Hepatocyte (in vitro differentiated cells): ENCODE results near the gene SPACA7. TPM values are rescaled to one million over a fixed set of nuclear protein-coding genes. Genes with fewer than 3 reads are reported as not detected.

Experiments used
- DNase-seq: peaks from one replicate; pipeline ENCODE4 v3.0.0-alpha.2; 2016; ENCODE audit warnings: low spot score
- H2AFZ ChIP-seq: fragments of 200-600 bp; sonication (generic); 2 replicates; pipeline ENCODE4 v1.6.0; 2016; ENCODE audit warnings: antibody characterized with exemption, mild to moderate bottlenecking
- H3K27ac ChIP-seq: fragments of 200-600 bp; sonication (generic); 2 replicates; pipeline ENCODE4 v1.5.1; 2016; ENCODE audit warnings: mild to moderate bottlenecking
- H3K27me3 ChIP-seq: fragments of 200-600 bp; sonication (generic); 2 replicates; pipeline ENCODE4 v1.6.1; 2016
- H3K36me3 ChIP-seq: fragments of 200-600 bp; sonication (generic); replicated peaks from 2 replicates; pipeline ENCODE4 v1.5.1; 2016; ENCODE audit warnings: low read depth; ENCODE audit not compliant: insufficient read depth
- H3K4me1 ChIP-seq: fragments of 200-600 bp; sonication (generic); 2 replicates; pipeline ENCODE4 v1.5.1; 2016; ENCODE audit warnings: mild to moderate bottlenecking, moderate library complexity; ENCODE audit not compliant: insufficient read depth
- H3K4me2 ChIP-seq: fragments of 200-600 bp; sonication (generic); 2 replicates; pipeline ENCODE4 v1.6.0; 2016
- H3K4me3 ChIP-seq: fragments of 200-600 bp; sonication (generic); 2 replicates; pipeline ENCODE4 v1.5.1; 2016; ENCODE audit warnings: mild to moderate bottlenecking
- H3K79me2 ChIP-seq: fragments of 200-600 bp; sonication (generic); 2 replicates; pipeline ENCODE4 v1.6.0; 2017; ENCODE audit warnings: mild to moderate bottlenecking
- H3K9me2 ChIP-seq: fragments of 200-600 bp; sonication (generic); replicated peaks from 2 replicates; pipeline ENCODE4 v1.6.0; 2017; ENCODE audit warnings: mild to moderate bottlenecking; ENCODE audit not compliant: insufficient read depth
- H3K9me3 ChIP-seq: fragments of 200-600 bp; sonication (generic); 2 replicates; pipeline ENCODE4 v1.5.1; 2016; ENCODE audit warnings: low read depth, mild to moderate bottlenecking
- H4K20me1 ChIP-seq: fragments of 200-600 bp; sonication (generic); 2 replicates; pipeline ENCODE4 v1.6.0; 2016; ENCODE audit warnings: mild to moderate bottlenecking; ENCODE audit not compliant: insufficient read depth, poor library complexity, severe bottlenecking
- EZH2 ChIP-seq: fragments of 200-600 bp; sonication (generic); IDR thresholded peaks from 2 replicates; pipeline ENCODE4 v1.6.1; 2016; ENCODE audit warnings: antibody characterized with exemption, mild to moderate bottlenecking, borderline replicate concordance
- EZH2phosphoT487 ChIP-seq: fragments of 200-600 bp; sonication (generic); IDR thresholded peaks from one replicate; pipeline ENCODE4 v1.6.1; 2018; ENCODE audit warnings: antibody characterized with exemption, mild to moderate bottlenecking, low read depth, moderate library complexity; ENCODE audit not compliant: unreplicated experiment, severe bottlenecking
- WGBS: methylation state at CpG from one replicate; pipeline ENCODE4 v1.1.6; 2016; ENCODE audit warnings: low lambda C conversion rate; ENCODE audit errors: missing lambda C conversion rate; 5-methylcytosine and 5-hydroxymethylcytosine counted together
- polyA plus RNA-seq: library from polyadenylated mRNA; unstranded; fragments of >200 nt; fragmentation: Nextera tagmentation; extraction: Ambion mirVana; gene quantifications from 2 replicates; pipeline ENCODE4 v1.2.1, GENCODE V29; 2016
- total RNA-seq: library from RNA; depleted of rRNA; stranded (reverse); fragments of >200 nt; gene quantifications from 2 replicates; pipeline ENCODE4 v1.2.3, GENCODE V29; 2014
- TF ChIP-seq, protein P1 (sequence below): fragments of 200-600 bp; sonication (generic); IDR thresholded peaks from 2 replicates; pipeline ENCODE4 v1.5.1; 2016; ENCODE audit warnings: antibody characterized with exemption, mild to moderate bottlenecking; ENCODE audit not compliant: poor library complexity

Gene SPACA7
- total and polyA plus RNA-seq, 2 experiments from 2014 or later: not detected

DNA sequence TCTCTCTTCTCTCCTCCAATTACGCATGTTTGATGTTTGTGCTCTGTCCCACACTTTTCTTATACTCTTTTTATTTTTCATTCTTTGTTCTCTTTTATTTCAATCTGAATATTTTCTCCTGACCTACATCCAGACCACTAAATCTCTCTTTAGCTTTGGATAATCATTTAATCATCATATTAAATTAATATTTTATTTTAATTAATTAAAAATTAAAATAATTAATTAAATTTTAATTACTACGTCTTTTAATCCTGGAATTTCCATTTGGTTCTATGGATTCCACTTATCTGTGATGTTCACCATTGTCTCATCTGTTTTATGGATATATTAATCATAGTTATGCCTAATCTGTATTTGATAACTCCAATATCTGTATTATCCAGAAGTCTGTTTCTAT lies 62.4 kb downstream of the SPACA7 start:
- TF ChIP-seq EZH2phosphoT487 (no peak), EZH2 (no peak)
- TF ChIP-seq, protein P1, sequence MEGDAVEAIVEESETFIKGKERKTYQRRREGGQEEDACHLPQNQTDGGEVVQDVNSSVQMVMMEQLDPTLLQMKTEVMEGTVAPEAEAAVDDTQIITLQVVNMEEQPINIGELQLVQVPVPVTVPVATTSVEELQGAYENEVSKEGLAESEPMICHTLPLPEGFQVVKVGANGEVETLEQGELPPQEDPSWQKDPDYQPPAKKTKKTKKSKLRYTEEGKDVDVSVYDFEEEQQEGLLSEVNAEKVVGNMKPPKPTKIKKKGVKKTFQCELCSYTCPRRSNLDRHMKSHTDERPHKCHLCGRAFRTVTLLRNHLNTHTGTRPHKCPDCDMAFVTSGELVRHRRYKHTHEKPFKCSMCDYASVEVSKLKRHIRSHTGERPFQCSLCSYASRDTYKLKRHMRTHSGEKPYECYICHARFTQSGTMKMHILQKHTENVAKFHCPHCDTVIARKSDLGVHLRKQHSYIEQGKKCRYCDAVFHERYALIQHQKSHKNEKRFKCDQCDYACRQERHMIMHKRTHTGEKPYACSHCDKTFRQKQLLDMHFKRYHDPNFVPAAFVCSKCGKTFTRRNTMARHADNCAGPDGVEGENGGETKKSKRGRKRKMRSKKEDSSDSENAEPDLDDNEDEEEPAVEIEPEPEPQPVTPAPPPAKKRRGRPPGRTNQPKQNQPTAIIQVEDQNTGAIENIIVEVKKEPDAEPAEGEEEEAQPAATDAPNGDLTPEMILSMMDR: no peak
- H3K4me1 ChIP-seq: no peaks in the 10 kb centered on the region
- no peaks in the 10 kb centered on the region for H3K79me2 ChIP-seq
- H4K20me1 ChIP-seq: no peaks in the 10 kb centered on the region
- no peak overlapping the region for H3K27ac ChIP-seq
- H3K36me3 ChIP-seq: no peaks in the 10 kb centered on the region
- peaks cover 10% of the 10 kb centered on the region for H3K27me3 ChIP-seq
- no peak overlapping the region for H3K4me3 ChIP-seq
- H2AFZ ChIP-seq: no peak overlapping the region
- no peaks in the 10 kb centered on the region for H3K9me3 ChIP-seq
- no peaks in the 10 kb centered on the region for H3K9me2 ChIP-seq
- no peak overlapping the region for H3K4me2 ChIP-seq
- no peak for DNase-seq
- WGBS: 63% methylated on average over 2 of the region's 2 CpGs

DNA sequence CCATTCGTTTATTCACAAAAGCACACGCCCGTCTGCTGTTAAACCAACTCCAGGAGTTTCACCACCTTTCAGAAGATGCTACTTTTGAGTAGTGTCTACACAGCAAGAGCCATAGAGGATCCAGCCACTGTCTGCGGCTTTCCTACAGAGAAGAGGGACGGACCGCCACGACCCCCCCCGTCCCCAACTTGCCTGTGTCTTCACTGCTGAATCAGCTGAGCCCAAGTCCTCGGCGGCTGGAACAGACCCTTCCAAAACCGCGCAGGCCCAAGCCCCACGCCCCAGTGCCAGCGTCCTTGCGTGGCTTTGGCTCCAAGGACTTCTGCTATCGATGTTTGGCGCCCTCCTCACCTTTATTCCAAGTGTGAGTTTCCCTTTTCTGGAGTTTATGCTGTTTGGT lies 65.1 kb downstream of the SPACA7 start:
- Histone ChIP-seq H3K27me3 (peaks cover 12% of the 10 kb centered on the region), H3K4me3 (no peak overlapping the region)
- 94% methylated on average over 17 of the region's 17 CpGs for WGBS

DNA sequence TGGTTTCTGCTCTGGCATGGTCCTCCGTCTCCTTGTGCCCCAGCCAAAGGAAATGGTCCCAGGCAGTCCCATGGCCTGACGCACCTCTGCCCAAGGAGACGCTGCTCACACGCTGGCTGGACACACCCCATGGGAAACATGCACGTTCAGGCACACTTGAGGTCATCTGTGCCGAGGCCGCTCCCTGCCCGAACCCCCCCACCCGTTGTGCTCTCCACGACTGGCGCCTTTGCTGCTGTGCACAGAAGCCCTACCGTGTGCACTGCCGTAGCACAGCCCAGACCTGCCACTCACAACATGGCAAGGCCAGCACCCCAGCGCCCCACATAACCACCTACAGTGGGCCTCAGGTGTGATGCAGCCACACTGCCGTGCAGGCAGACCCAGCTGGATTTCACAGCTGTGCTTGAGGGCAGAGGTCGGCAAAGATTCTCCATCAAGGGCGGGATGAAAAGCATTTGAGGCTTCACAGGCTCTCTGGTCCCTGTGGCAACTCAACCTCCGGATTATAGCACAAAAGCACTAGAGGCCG lies 65.7 kb downstream of the SPACA7 start:
- Histone ChIP-seq H3K27me3 (peaks cover 12% of the 10 kb centered on the region), H3K9me2 (no peaks in the 10 kb centered on the region), H3K9me3 (no peaks in the 10 kb centered on the region), H3K4me1 (no peaks in the 10 kb centered on the region), H3K79me2 (no peaks in the 10 kb centered on the region), H3K36me3 (no peaks in the 10 kb centered on the region), H3K4me2 (no peak overlapping the region), H2AFZ (no peak overlapping the region), H4K20me1 (no peaks in the 10 kb centered on the region), H3K27ac (no peak overlapping the region), H3K4me3 (no peak overlapping the region)
- 89% methylated on average over 15 of the region's 19 CpGs for WGBS
- no peak for DNase-seq
- TF ChIP-seq EZH2phosphoT487: no peak
- no peak for TF ChIP-seq EZH2
- TF ChIP-seq, protein P1: no peak

More for the DNA sequence above, 65.1 kb downstream of the SPACA7 start:
- TF ChIP-seq EZH2phosphoT487: no peak
- TF ChIP-seq, protein P1: no peak
- no peak for TF ChIP-seq EZH2
- Histone ChIP-seq H3K9me3 (no peaks in the 10 kb centered on the region), H3K79me2 (no peaks in the 10 kb centered on the region), H4K20me1 (no peaks in the 10 kb centered on the region), H3K9me2 (no peaks in the 10 kb centered on the region), H3K36me3 (no peaks in the 10 kb centered on the region), H2AFZ (no peak overlapping the region), H3K27ac (no peak overlapping the region), H3K4me2 (no peak overlapping the region), H3K4me1 (no peaks in the 10 kb centered on the region)
- DNase-seq: no peak

DNA sequence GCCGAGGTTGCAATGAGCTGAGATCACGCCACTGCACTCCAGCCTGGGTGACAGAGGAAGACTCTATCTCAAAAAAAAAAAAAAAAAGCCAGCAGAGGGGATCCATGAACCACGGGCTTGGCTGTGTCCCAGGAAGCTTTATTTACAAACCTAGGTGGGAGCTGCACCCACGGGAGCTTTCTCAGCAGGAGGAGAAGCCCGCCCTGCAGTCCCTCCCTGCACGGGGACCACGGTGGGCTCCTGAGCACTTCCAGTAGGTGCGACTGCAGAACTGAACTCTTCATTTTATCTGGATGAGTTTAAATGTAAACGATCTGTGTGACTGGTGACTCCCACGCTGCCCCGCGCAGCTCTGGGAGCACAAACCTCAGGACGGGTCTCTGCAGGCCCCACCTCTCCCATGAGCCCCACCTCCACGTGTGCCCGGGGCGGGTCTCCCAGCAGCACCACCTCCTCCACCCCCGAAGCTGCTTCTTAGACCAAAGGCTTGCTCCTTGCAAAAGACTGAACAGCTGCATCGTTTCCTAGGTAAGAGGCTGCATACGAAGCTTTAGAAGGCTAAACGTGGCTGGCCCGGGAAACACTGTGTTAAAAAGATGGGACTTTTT lies 66.4 kb downstream of the SPACA7 start:
- no peak overlapping the region for H3K4me2 ChIP-seq
- 75% methylated on average over 21 of the region's 21 CpGs for WGBS
- no peaks in the 10 kb centered on the region for H3K9me3 ChIP-seq
- H3K27ac ChIP-seq: no peak overlapping the region
- peaks cover 12% of the 10 kb centered on the region for H3K27me3 ChIP-seq
- H3K79me2 ChIP-seq: no peaks in the 10 kb centered on the region
- DNase-seq: no peak
- H2AFZ ChIP-seq: no peak overlapping the region
- H3K4me3 ChIP-seq: no peak overlapping the region
- H3K4me1 ChIP-seq: no peaks in the 10 kb centered on the region
- TF ChIP-seq, protein P1: no peak
- no peak for TF ChIP-seq EZH2phosphoT487
- TF ChIP-seq EZH2: no peak
- no peaks in the 10 kb centered on the region for H4K20me1 ChIP-seq
- no peaks in the 10 kb centered on the region for H3K36me3 ChIP-seq
- no peaks in the 10 kb centered on the region for H3K9me2 ChIP-seq
